Central memory CD8-positive, alpha-beta T cell (primary cell): Measurements from ENCODE around the gene PRRX2.

ENCODE experiments used
- ATAC-seq: fragments of 150-1000 bp; cut with Tn5 transposase; replicated peaks from 2 replicates; pipeline ENCODE4 v1.10.0; 2022; ENCODE audit warnings: mild to moderate bottlenecking, moderate FRiP score, moderate number of reproducible peaks; ENCODE audit not compliant: poor library complexity, severe bottlenecking; ENCODE audit errors: extremely low read depth
- DNase-seq, 2 donors: peaks; one replicate each; pipeline ENCODE4 v3.0.0; 2021; ENCODE audit warnings: low spot score in 2 of 2
- H3K27ac Mint-ChIP-seq: one replicate; pipeline ENCODE4 v1.8.0; 2022; ENCODE audit warnings: low read depth, mild to moderate bottlenecking, moderate library complexity, mixed read lengths
- H3K27me3 Mint-ChIP-seq: one replicate; pipeline ENCODE4 v1.8.0; 2022; ENCODE audit warnings: mixed read lengths
- H3K36me3 Mint-ChIP-seq: one replicate; pipeline ENCODE4 v1.8.0; 2022; ENCODE audit warnings: mild to moderate bottlenecking, moderate library complexity, mixed read lengths; ENCODE audit not compliant: insufficient read depth
- H3K4me1 Mint-ChIP-seq: one replicate; pipeline ENCODE4 v1.8.0; 2022; ENCODE audit warnings: mixed read lengths
- H3K4me3 Mint-ChIP-seq: one replicate; pipeline ENCODE4 v1.8.0; 2022; ENCODE audit warnings: mild to moderate bottlenecking, moderate library complexity, mixed read lengths
- H3K9me3 Mint-ChIP-seq: one replicate; pipeline ENCODE4 v1.8.0; 2022; ENCODE audit warnings: mixed read lengths

The PRRX2 gene

DNA sequence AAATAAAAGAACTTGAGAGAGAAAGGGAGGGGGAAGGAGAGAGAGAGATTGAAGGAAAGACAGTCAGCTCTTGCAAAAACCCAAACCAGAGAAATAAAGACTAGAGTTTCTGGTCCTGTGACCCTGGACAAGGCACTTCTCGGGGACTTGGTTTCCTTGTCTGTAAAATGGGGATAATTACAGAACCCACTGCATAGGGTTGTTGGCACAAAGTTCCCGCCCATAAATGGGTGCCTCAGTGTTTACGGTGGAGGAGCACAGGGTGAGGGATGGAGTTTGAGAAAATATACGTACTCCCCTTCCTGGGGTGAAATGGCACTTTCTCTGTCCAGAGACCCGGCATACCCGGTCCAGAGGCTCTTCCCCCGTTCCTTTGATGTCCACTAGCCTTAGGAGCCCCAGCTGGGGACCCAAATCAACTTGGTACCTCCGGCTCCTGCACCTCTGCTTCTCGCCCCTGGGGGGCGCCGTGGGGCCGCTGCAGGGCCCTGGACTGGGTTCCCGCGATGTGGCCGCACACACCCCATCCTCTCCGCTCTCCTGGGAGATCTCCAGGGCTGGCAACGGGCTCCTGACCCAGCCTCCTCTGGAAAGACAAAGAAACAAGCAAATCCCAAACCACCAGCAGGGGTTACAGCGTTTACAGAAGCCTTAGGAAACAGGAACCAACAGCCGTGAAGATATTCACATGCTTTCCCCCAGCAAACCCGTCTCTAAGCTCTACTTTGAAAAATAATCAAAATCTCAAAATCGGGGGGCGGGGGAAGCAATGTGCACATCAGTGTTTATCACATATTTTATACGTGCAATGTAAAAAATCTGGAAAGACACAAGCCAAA is 61.1 kb downstream of the PRRX2 start:
- no peaks in the 10 kb centered on the region for H3K9me3 Mint-ChIP-seq

DNA sequence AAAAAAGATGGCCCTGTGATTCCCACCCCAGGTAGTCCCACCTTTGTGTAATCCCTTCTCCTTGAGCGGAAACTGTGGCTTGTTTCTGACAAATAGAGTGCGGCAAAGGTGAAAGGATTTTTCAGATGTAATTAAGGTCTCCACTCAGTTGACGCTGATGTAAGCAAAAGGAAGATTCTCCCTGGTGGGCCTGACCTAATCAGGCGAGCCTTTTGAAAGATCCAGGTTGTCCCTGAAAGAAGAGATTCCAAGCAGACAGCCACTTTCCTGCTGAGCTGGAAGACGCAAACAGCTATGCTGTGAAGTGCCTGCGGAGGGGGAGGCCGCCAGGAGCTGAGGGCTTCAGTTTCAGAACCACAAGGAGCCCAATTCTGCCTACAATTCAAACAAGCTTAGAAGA is 63.3 kb downstream of the PRRX2 start:
- peaks cover 3% of the 10 kb centered on the region for H3K36me3 Mint-ChIP-seq
- ATAC-seq (no peak), DNase-seq (no peak)
- H3K4me1 Mint-ChIP-seq: peaks cover 5% of the 10 kb centered on the region
- no peak overlapping the region for H3K4me3 Mint-ChIP-seq
- peaks cover 33% of the 10 kb centered on the region for H3K27me3 Mint-ChIP-seq
- H3K27ac Mint-ChIP-seq: no peak overlapping the region
- H3K9me3 Mint-ChIP-seq: no peaks in the 10 kb centered on the region

More for the DNA sequence above, 61.1 kb downstream of the PRRX2 start:
- Mint-ChIP-seq H3K36me3 (peaks cover 2% of the 10 kb centered on the region), H3K27me3 (peaks cover 39% of the 10 kb centered on the region), H3K27ac (no peak overlapping the region), H3K4me3 (no peak overlapping the region), H3K4me1 (peaks cover 4% of the 10 kb centered on the region)
- DNase-seq (peak; percentile 17 to 36), ATAC-seq (peak; percentile 62)

DNA sequence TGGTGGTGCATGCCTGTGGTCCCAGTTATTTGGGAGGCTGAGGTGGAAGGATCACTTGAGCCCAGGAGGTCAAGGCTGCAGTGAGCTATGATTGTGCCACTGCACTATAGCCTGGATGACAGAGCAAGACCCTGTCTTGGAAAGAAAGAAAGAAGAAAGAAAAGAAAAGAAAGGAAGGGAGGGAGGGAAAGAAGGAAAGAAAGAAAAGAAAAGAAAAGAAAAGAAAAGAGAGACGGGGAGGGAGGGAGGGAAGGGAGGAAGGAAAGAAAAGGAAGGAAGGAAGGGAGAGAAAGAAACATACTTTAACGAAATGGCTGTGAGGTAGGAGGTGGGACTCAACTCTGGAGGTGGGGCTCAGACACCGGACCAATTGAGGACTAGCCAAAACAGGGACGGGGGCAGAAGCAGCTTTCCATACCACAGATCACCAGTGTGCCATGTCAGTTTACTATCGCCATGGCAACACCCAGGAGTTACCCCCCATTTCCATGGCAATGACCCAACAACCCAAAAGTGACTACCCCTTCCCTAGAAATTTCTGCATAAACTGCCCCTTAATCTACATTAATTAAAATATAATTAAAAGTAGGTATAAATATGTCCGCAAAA is 66.1 kb downstream of the PRRX2 start:
- Mint-ChIP-seq H3K36me3 (peaks cover 3% of the 10 kb centered on the region), H3K27ac (no peak overlapping the region), H3K4me3 (no peak overlapping the region), H3K9me3 (no peaks in the 10 kb centered on the region), H3K4me1 (peaks cover 5% of the 10 kb centered on the region), H3K27me3 (peaks cover 20% of the 10 kb centered on the region)
- ATAC-seq: no peak
- no peak for DNase-seq

DNA sequence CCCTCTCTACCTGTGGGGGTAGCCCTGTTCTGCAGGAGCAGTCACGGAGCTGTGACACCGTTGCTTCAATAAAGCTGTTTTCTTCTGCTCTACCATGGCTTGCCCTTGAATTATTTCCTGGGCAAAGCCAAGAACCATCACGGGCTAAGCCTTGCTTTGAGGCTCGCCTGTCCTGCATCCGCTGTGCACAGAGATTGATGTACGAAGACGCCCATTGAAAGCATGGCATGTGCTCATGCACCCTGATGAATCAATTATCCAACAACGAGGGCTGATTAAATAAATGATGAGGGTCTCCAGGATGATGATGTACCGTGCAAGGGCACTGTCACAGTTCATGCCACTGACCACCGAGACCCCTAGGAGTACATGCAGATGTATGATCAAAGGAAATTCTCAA is 66.7 kb downstream of the PRRX2 start:
- H3K9me3 Mint-ChIP-seq: no peaks in the 10 kb centered on the region
- H3K36me3 Mint-ChIP-seq: peaks cover 3% of the 10 kb centered on the region
- DNase-seq (no peak), ATAC-seq (no peak)
- peaks cover 5% of the 10 kb centered on the region for H3K4me1 Mint-ChIP-seq
- no peak overlapping the region for H3K27ac Mint-ChIP-seq
- H3K4me3 Mint-ChIP-seq: no peak overlapping the region
- peaks cover 20% of the 10 kb centered on the region for H3K27me3 Mint-ChIP-seq

DNA sequence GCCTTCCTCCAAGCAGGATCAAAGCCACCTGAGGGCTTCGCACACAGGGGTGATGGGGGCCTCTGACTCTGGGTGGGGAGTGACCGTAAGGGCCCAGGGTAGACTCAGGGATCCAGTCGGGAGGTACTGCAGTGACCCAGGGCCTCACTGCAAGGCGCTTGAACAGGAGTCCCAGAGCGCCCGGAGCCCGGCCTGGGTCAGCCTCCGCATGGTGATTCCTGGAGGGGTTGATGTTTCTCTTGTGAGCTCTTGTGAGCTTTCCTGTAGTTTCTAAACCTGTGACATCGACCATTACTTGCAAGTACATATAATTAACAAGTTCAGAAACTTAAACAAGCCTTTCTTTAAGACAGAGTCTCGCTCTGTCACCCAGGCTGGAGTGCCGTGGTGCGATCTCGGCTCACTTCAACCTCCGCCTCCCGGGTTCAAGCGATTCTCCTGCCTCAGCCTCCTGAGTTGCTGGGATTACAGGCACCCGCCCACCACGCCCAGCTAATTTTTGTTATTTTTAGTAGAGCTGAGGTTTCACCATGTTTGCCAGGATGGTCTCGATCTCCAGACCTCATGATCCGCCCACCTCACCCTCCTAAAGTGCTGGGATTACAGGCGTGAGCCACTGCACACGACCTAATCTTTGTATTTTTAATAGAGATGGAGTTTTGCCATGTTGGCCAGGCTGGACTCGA is 67.6 kb downstream of the PRRX2 start:
- Mint-ChIP-seq H3K9me3 (no peaks in the 10 kb centered on the region), H3K4me1 (peaks cover 5% of the 10 kb centered on the region), H3K4me3 (no peak overlapping the region), H3K27ac (no peak overlapping the region), H3K36me3 (peaks cover 3% of the 10 kb centered on the region), H3K27me3 (peaks cover 20% of the 10 kb centered on the region)
- ATAC-seq: no peak
- no peak for DNase-seq

DNA sequence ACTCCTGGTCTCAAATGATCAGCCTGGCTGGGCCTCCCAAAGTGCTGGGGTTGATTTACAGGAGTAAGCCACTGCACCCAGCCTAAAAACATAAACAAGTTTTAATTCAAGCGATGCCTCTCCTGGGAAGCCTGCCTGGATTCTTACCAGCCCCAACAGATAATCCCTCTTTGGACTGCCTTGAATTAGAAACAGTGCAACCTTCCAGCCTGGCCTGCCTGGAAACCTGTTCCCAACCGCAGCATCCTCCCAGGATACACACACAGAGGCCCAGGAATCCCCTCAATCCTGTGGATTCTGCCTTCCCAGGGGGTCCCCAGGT is 68.1 kb downstream of the PRRX2 start:
- ATAC-seq (no peak), DNase-seq (no peak)
- no peaks in the 10 kb centered on the region for H3K9me3 Mint-ChIP-seq
- H3K27me3 Mint-ChIP-seq: peaks cover 20% of the 10 kb centered on the region
- peaks cover 5% of the 10 kb centered on the region for H3K4me1 Mint-ChIP-seq
- no peak overlapping the region for H3K4me3 Mint-ChIP-seq
- peaks cover 5% of the 10 kb centered on the region for H3K36me3 Mint-ChIP-seq
- H3K27ac Mint-ChIP-seq: no peak overlapping the region

DNA sequence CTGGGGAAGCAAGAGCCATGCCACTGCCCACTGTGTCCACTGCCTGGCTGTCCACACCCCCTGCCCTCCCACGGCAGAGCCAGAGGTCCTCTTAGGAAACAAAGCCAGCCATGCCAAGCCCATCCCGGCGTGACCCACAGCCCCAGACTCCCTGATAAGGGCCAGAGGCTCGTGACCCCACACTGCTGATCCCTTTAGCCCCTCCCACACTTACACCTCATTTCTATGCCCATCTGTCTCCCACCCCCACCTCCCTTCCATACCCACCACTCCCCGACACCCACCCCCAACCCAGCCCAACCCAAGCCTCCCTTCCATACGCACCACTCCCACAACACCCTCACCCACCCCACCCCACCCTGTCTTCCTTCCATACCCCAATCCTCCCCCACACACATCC is 70.1 kb downstream of the PRRX2 start:
- Mint-ChIP-seq H3K27me3 (peaks cover 9% of the 10 kb centered on the region), H3K9me3 (no peaks in the 10 kb centered on the region), H3K36me3 (peaks cover 5% of the 10 kb centered on the region), H3K27ac (no peak overlapping the region), H3K4me3 (no peak overlapping the region), H3K4me1 (peaks cover 5% of the 10 kb centered on the region)
- DNase-seq (no peak), ATAC-seq (no peak)

DNA sequence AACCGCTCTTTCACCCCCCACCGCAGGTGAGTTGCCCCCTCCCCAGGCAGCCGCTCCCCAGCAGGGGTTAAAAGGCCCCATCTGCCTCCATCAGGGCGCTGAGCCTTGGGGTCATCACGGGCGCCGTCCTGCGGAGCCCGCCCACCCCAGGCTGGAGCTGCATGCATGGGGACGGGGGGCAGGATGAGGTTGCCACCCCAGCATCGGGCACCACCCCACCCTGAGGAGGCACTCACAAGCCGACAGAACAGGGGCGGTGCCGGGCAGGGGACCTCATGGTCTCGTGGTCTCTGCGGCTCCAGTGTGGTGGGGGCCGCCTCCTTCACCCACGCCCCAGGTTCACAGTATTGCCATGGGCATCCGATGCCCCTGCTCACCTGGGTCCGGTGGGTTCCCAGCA is 70.9 kb downstream of the PRRX2 start:
- ATAC-seq: no peak
- DNase-seq: no peak

DNA sequence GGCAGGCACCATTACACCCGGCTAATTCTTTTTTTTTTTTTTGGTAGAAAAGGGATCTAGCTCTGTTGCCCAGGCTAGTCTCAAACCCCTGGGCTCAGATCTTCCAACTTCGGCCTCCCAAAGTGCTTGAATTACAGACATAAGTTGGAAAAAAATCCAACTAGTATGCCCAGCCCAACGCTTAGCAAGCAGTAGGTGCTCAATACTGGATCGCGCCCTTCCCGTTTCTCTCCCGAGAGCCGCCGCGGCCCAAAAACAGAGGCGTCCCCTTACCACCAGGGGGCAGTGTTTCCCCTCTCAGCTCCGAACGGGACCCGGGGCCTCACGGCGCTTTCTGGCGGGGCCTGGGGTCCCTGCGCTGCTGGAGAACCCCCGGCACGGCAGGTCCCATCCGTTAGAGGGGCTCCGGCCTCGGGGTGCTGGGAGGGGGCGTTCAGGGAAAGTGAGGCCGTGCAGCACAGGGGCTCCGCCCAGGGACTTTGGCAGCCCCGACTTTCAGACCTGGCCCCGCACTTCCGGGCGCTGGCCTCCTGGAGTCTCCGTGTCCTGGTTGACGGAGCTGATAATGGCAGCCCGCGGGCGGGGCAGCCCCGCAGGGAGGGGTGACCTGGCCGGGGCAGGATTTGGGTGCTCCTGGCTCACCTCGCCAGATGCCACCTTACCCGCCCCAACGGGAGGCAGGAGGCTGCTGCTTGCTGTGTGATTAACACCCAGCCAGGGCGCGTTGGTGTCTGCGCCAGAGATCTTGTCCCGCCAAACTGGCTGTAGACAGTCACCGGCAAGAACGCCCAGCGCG is 72.2 kb downstream of the PRRX2 start:
- H3K27me3 Mint-ChIP-seq: no peaks in the 10 kb centered on the region
- peaks cover 4% of the 10 kb centered on the region for H3K36me3 Mint-ChIP-seq
- H3K4me1 Mint-ChIP-seq: no peaks in the 10 kb centered on the region
- H3K4me3 Mint-ChIP-seq: peak overlapping the region; percentile 70
- DNase-seq (peak; percentile 77 to 90), ATAC-seq (peak; percentile 85)
- H3K27ac Mint-ChIP-seq: peak overlapping the region; percentile 51
- H3K9me3 Mint-ChIP-seq: no peaks in the 10 kb centered on the region

More for the DNA sequence above, 70.9 kb downstream of the PRRX2 start:
- H3K27ac Mint-ChIP-seq: no peak overlapping the region
- peaks cover 3% of the 10 kb centered on the region for H3K4me1 Mint-ChIP-seq
- peaks cover 5% of the 10 kb centered on the region for H3K36me3 Mint-ChIP-seq
- peak overlapping the region; percentile 41 for H3K4me3 Mint-ChIP-seq
- H3K9me3 Mint-ChIP-seq: no peaks in the 10 kb centered on the region
- H3K27me3 Mint-ChIP-seq: peaks cover 5% of the 10 kb centered on the region

DNA sequence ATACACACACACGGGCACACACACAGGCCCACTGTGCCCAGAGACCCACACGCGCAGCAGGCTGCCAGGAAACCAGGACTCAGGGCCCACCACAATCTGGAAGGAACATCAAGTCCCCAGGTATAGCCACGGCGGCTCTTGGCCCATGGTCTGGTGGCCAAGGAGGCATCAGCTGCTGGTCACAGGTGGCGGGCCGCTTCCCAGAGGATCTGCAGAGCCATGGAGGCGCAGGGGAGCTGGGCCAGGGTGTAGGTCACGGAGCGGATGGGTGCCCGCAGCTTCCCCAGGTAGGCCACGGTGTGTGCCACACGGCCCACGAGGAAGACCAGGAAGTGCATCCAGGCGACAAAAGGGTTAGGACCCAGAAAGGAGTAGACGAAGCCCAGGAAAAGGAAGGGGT is 74.0 kb downstream of the PRRX2 start:
- no peaks in the 10 kb centered on the region for H3K4me1 Mint-ChIP-seq
- no peaks in the 10 kb centered on the region for H3K27me3 Mint-ChIP-seq
- H3K36me3 Mint-ChIP-seq: peaks cover 4% of the 10 kb centered on the region
- H3K27ac Mint-ChIP-seq: no peak overlapping the region
- H3K9me3 Mint-ChIP-seq: no peaks in the 10 kb centered on the region
- ATAC-seq (no peak), DNase-seq (no peak)
- H3K4me3 Mint-ChIP-seq: peak overlapping the region; percentile 13

DNA sequence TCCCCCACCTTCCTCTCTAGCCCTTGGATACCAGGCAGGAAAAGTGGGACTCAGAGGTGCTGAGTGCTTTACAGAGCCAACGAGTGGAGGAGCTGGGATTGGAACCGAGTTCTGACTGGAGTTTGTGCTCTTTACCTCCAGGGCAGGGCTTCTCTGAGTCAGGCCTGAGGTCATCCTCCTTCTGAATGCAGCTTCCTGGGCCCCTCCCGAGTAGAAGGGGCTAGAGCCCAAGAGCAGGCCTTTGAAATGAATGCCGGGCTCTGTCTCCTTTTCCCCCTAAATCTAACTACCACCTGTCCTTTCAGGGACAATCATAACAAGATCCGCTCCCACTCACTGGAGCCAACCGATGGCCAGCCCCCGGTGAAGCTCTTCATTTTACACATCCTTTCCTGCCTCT is 74.7 kb downstream of the PRRX2 start:
- DNase-seq (no peak), ATAC-seq (no peak)
- Mint-ChIP-seq H3K27ac (no peak overlapping the region), H3K4me3 (peak overlapping the region; percentile 14), H3K9me3 (no peaks in the 10 kb centered on the region), H3K36me3 (peaks cover 4% of the 10 kb centered on the region), H3K27me3 (no peaks in the 10 kb centered on the region), H3K4me1 (no peaks in the 10 kb centered on the region)

DNA sequence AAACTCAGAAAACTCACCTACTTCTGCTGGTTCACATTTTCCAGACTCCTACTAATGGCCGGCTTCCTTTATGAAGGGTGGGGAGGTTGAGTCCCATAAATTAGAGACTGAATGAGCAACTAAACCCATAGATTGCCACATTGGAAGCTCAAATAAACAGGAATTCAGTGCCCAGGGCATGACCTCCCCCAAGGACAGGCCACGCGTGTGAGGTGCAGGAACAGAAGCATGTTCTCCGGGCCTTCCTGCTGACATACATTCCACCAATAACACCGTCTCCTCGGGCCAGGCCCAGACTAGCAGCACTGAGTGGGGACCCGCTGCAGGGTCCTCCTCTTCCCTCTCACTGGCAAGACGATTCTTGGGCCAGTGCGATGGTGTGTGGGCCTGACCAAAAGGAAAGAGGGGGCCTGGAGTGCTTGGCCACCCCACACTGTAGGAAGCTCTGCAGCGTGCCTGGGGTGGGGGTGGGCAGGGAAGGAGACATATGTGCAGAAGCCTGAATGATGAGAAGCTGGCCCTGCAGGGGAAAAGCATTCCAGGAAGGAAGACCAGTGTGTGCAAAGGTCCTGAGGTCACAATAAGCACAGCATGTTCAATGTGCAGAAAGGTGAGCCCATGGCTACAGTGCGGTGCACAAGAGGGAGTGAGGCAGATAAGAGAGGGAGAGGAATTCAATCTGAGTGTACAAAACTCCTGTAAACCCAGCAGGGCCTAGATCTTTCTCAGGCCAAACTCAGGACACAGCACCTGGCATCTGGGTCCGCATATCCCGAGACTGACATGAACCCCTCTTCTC is 75.4 kb downstream of the PRRX2 start:
- H3K4me1 Mint-ChIP-seq: no peaks in the 10 kb centered on the region
- no peaks in the 10 kb centered on the region for H3K27me3 Mint-ChIP-seq
- ATAC-seq: no peak
- no peak overlapping the region for H3K27ac Mint-ChIP-seq
- H3K36me3 Mint-ChIP-seq: peaks cover 4% of the 10 kb centered on the region
- DNase-seq: no peak
- H3K9me3 Mint-ChIP-seq: no peaks in the 10 kb centered on the region
- H3K4me3 Mint-ChIP-seq: peak overlapping the region; percentile 14
